GM18867 (cell line): ENCODE data around the gene NDUFS6.

ENCODE experiments used
- ATAC-seq: cut with Tn5 transposase; IDR thresholded peaks from one replicate; pipeline ENCODE4 v1.9.1; 2021; ENCODE audit warnings: mild to moderate bottlenecking, moderate library complexity; ENCODE audit not compliant: unreplicated experiment

The NDUFS6 gene

DNA sequence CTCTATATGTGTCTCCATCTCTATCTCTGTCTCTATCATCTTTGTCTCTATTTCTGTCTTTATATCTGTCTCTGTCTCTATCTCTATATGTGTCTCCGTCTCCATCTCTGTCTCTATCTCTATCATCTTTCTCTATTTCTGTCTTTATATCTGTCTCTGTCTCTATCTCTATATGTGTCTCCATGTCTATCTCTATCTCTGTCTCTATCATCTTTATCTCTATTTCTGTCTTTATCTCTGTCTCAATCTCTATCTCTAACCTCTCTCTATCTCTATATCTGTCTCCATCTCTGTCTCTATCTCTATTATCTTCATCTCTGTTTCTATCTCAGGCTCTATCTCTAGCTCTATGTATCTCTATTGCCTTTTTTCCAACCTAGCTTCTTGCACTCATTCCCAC, 44.5 kb downstream of the NDUFS6 start:
- ATAC-seq: no peak

GRCh38 chr5:1846583-1846982, 45.4 kb downstream of the NDUFS6 start:
- ATAC-seq: no peak

DNA sequence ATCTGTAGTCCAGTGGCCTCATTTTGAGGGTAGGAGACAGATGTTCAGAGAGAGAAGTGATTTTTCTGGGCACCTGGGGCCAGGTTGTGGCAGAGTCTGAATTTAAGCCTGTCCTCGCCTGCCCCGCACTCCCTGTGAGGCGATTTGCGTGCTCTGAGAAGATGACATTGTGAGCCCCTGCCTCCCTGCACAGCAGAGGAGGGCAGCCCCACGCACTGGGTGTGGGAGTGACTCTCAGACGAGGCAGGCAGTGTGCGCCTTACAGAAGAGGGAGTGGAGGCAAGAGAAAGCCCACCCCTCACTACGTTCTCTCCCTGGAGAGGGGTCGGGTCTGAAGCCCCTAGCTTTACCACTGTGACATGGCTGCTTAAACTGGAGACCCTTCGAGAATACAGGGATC, 45.8 kb downstream of the NDUFS6 start:
- ATAC-seq: no peak

- ATAC-seq: no peak
These were observed 46.4 kb downstream of the NDUFS6 start for GRCh38 chr5:1847611-1848010.

- ATAC-seq: no peak
These were observed 49.3 kb downstream of the NDUFS6 start for GRCh38 chr5:1850324-1851154.

DNA sequence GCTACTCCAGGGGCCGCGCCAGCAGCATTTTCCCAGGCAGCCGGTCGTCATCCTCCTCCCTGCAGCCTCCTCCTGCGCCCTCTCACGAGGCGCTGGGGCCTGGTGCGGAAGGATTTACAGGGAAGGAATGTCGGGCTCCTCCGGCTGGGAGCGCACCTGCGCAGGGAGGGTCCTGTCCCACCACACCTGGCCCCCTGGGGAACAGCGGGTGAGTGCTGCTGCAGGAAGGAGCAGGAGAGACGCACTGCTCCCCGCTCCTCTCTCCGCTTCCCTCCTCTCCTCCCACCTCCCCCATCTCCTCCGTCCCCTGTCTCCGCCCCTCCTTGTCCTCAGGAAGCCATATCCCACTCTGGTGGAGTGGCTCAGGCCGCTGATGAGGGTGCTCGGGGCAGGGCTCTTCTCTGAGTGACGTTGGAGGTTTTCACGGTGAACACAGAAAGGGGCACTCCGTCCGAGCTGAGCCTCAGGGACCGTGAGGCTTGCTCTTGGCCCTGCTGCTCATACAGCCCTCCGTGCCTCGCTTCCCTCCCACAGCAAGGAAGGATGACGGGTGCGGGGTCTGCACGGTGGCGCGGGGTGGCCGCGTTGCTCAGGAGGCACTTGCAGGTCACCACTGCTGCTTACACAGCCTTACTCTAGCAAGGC, 50.2 kb downstream of the NDUFS6 start:
- no peak for ATAC-seq

GRCh38 chr5:1852324-1852947, 51.2 kb downstream of the NDUFS6 start:
- ATAC-seq: no peak

DNA sequence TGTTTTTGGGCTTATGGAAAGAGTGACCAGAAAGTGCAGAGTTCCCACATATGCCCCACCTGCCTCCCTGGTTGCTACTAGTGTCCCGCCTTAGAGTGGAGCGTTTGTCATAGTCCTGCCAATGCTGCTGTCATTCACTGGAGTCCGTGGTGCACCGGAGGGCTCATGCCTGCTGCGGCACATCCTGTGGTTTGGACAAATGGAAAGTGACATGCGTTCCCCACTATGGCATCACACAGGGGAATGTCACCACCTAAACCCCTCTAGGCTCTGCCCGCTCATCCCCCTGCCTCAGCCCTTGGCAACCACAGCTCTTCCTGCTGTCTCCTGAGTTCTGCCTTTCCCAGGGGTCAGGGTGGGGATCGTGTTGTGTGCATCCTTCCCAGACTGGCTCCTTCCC, 52.3 kb downstream of the NDUFS6 start:
- no peak for ATAC-seq

DNA sequence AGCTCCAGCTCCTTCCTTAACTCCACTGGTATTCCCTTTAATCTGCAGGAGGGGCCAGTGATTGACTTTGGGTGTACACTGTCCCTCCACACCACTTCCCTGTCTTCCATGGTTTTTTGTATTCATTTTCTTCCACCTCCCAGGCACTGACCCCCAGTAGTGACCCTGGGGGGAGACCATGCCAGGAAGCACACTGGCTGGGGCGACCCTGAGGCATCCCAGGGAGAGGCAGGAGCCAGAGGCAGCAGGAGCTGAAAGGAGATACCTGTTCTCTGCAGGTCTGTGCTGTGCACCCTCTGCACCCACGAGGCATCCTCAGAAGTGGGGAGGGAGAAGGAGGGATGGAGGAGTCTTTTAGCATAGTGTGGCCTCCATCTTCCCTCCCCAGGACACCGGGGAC, 53.9 kb downstream of the NDUFS6 start:
- no peak for ATAC-seq

- no peak for ATAC-seq
These were observed 54.4 kb downstream of the NDUFS6 start for GRCh38 chr5:1855596-1855995.

GRCh38 chr5:1856596-1857255, 55.5 kb downstream of the NDUFS6 start:
- ATAC-seq: no peak

DNA sequence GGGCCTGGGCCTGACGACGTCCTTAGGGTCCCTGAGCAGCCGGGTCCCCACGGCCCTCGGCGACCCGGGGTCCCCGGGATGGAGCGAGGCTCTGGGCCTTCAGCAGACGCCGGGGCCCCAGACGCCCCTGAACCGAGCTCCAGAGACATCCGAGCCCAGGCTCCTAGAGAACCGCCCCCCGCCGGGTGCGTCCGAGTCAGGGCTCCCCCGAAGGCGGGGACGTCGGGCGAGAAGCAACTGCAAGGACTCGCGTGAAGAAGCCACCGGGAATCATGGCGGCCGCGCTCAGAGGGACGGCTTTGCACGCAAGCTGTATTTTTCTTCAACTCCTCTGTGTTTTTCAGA, 56.0 kb downstream of the NDUFS6 start:
- ATAC-seq: no peak

GRCh38 chr5:1858436-1858835, 57.2 kb downstream of the NDUFS6 start:
- no peak for ATAC-seq

- ATAC-seq: no peak
These were observed 57.9 kb downstream of the NDUFS6 start for GRCh38 chr5:1859099-1859498.

GRCh38 chr5:1860021-1860610, 58.9 kb downstream of the NDUFS6 start:
- no peak for ATAC-seq

- no peak for ATAC-seq
These were observed 59.7 kb downstream of the NDUFS6 start for GRCh38 chr5:1860949-1861348.

GRCh38 chr5:1864896-1865440, 63.8 kb downstream of the NDUFS6 start:
- no peak for ATAC-seq

DNA sequence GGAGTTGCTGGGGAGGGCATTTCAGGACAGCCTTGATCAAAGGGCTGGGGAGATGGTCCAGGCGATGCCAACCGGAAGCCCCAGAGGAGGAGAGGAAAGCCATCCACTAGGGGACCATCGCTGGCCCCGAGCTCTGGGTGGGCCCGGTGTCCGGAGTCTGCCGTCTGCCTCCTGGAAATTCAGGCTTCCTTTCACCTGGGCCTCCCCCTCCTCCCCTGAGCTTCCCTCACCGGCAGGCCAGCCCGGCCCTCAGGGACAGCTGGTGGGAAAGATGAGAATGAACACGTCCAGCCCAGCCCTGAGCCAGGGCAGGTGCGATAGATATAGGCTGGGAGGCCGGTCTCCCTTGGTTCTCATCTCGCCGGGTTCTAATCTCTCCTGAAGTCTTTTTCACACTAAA, 64.3 kb downstream of the NDUFS6 start:
- no peak for ATAC-seq
